Immature natural killer cell (primary cell): ENCODE measurements around the gene MYLK4. TPM values are rescaled to one million over a fixed set of nuclear protein-coding genes. Genes with fewer than 3 reads are reported as not detected.

Experiments used
- DNase-seq, 3 donors: peaks; one replicate each; pipeline ENCODE4 v3.0.0; 2022; ENCODE audit warnings: mixed read lengths in 1 of 3
- H3K27ac Mint-ChIP-seq, 6 donors: one replicate each; pipeline ENCODE4 v1.8.0; 2020; ENCODE audit warnings: mixed read lengths in 6 of 6, mild to moderate bottlenecking in 5 of 6, inconsistent platforms in 4 of 6, moderate library complexity in 3 of 6
- H3K27me3 Mint-ChIP-seq, 3 donors: one replicate each; pipeline ENCODE4 v1.8.0; 2020 to 2021; ENCODE audit warnings: low read depth in 3 of 3, mild to moderate bottlenecking in 3 of 3, mixed read lengths in 3 of 3, moderate library complexity in 3 of 3, inconsistent platforms in 1 of 3
- H3K36me3 Mint-ChIP-seq, 3 donors: one replicate each; pipeline ENCODE4 v1.8.0; 2020; ENCODE audit warnings: mixed read lengths in 3 of 3, inconsistent platforms in 2 of 3, mild to moderate bottlenecking in 2 of 3
- H3K4me1 Mint-ChIP-seq, 2 donors: one replicate each; pipeline ENCODE4 v1.8.0; 2020; ENCODE audit warnings: inconsistent platforms in 2 of 2, mild to moderate bottlenecking in 2 of 2, mixed read lengths in 2 of 2, moderate library complexity in 1 of 2
- H3K4me3 Mint-ChIP-seq, 5 donors: one replicate each; pipeline ENCODE4 v1.8.0; 2020; ENCODE audit warnings: mild to moderate bottlenecking in 5 of 5, mixed read lengths in 5 of 5, inconsistent platforms in 3 of 5, moderate library complexity in 3 of 5
- H3K9me3 Mint-ChIP-seq, 6 donors: one replicate each; pipeline ENCODE4 v1.8.0; 2020; ENCODE audit warnings: mild to moderate bottlenecking in 6 of 6, mixed read lengths in 6 of 6, inconsistent platforms in 4 of 6, moderate library complexity in 3 of 6
- polyA plus RNA-seq, 3 donors: library from polyadenylated mRNA; unstranded; fragments of 300-500 nt; fragmentation: Illumina TruSeq; gene quantifications; one replicate each; pipeline ENCODE4 v1.2.3, GENCODE V29; 2021

Gene MYLK4
- polyA plus RNA-seq, 3 donors from 2014 or later = 0.09 to 0.17 TPM; not detected in 1

DNA sequence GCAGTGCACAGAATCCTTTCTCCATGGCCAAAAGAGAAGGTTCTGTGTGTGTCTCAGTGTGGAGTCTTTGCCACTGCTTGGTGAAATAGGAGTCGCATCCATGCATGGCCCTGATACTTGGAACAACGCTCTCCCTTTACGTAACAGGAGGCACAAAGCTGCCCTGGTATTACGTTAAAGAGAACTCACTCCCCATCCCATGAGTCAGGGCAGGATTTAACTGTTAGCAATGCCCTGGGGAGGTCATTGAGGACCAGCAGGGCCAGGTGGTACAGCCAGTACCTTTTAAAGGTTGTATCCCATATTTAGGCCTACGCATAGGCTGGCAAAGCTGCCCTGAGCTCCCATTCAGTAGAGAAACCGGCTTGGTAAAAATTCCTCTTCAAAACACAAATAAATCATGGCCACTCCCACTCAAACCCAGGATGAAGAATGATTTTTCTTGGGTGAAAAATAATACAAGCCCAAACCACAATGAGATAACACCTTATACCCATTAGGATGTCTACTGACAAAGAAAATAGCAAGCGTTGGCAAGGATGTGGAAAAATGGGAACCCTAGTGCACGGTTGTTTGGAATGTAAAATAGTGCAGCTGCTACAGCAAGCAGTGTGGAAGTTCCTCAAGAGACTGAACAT, 37.1 kb downstream of the MYLK4 start:
- no peak overlapping the region for H3K27ac Mint-ChIP-seq
- H3K36me3 Mint-ChIP-seq = peaks cover 0 to 5% (median 3%) of the 10 kb centered on the region in 3 donors
- H3K4me1 Mint-ChIP-seq = no peaks in the 10 kb centered on the region
- peaks cover 0 to 8% (median 6%) of the 10 kb centered on the region in 6 donors for H3K9me3 Mint-ChIP-seq
- DNase-seq = no peak
- peaks cover 0 to 2% (median 0%) of the 10 kb centered on the region in 3 donors for H3K27me3 Mint-ChIP-seq
- no peak overlapping the region for H3K4me3 Mint-ChIP-seq

- no peak overlapping the region for H3K4me3 Mint-ChIP-seq
- no peak for DNase-seq
- H3K27ac Mint-ChIP-seq = no peak overlapping the region
- no peaks in the 10 kb centered on the region for H3K4me1 Mint-ChIP-seq
- H3K36me3 Mint-ChIP-seq = peaks cover 0 to 5% (median 3%) of the 10 kb centered on the region in 3 donors
- peaks cover 0 to 8% (median 6%) of the 10 kb centered on the region in 6 donors for H3K9me3 Mint-ChIP-seq
- peaks cover 0 to 2% (median 0%) of the 10 kb centered on the region in 3 donors for H3K27me3 Mint-ChIP-seq
Observed at GRCh38 chr6:2712102-2712501, 38.6 kb downstream of the MYLK4 start.

GRCh38 chr6:2710412-2710811, 40.3 kb downstream of the MYLK4 start:
- Mint-ChIP-seq H3K9me3 (peaks cover 0 to 8% (median 6%) of the 10 kb centered on the region in 6 donors), H3K27me3 (peaks cover 0 to 2% (median 2%) of the 10 kb centered on the region in 3 donors), H3K4me3 (no peak overlapping the region), H3K36me3 (peaks cover 0 to 5% (median 3%) of the 10 kb centered on the region in 3 donors), H3K27ac (no peak overlapping the region), H3K4me1 (no peaks in the 10 kb centered on the region)
- no peak for DNase-seq

- H3K36me3 Mint-ChIP-seq = peaks cover 3 to 5% (median 3%) of the 10 kb centered on the region in 3 donors
- H3K4me3 Mint-ChIP-seq = no peak overlapping the region
- H3K4me1 Mint-ChIP-seq = no peaks in the 10 kb centered on the region
- no peak for DNase-seq
- peaks cover 0 to 8% (median 6%) of the 10 kb centered on the region in 6 donors for H3K9me3 Mint-ChIP-seq
- H3K27ac Mint-ChIP-seq = no peak overlapping the region
- H3K27me3 Mint-ChIP-seq = peaks cover 0 to 4% (median 2%) of the 10 kb centered on the region in 3 donors
Observed at GRCh38 chr6:2708456-2708855, 42.3 kb downstream of the MYLK4 start.

DNA sequence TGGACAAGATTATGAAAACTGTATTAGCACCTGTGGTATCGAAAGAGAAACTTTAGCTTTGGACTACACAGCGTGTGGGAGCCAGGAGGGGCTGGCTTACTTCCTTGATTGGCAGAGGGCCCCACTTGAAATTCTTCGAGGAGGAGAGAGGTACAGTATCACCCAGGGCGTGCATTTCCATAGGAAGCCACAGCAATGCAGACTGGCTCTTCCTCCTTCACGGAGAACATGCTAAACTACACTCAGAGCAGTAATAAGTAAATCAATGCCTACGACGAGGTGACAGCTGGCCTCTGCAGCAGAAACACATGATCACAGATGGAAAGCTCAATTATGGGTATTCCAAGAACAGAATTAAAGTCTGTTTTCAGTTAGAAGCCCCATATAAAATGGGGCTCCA, 44.2 kb downstream of the MYLK4 start:
- Mint-ChIP-seq H3K4me1 (no peaks in the 10 kb centered on the region), H3K4me3 (no peak overlapping the region), H3K9me3 (peaks cover 0 to 8% (median 6%) of the 10 kb centered on the region in 6 donors), H3K27ac (no peak overlapping the region), H3K27me3 (peaks cover 0 to 2% (median 2%) of the 10 kb centered on the region in 3 donors), H3K36me3 (peaks cover 3 to 5% (median 3%) of the 10 kb centered on the region in 3 donors)
- DNase-seq = no peak

GRCh38 chr6:2705256-2705655, 45.5 kb downstream of the MYLK4 start:
- H3K27ac Mint-ChIP-seq = no peak overlapping the region
- no peak overlapping the region for H3K4me3 Mint-ChIP-seq
- peaks cover 0 to 3% (median 2%) of the 10 kb centered on the region in 3 donors for H3K36me3 Mint-ChIP-seq
- peaks cover 0 to 2% (median 2%) of the 10 kb centered on the region in 3 donors for H3K27me3 Mint-ChIP-seq
- H3K9me3 Mint-ChIP-seq = peaks cover 0 to 4% (median 2%) of the 10 kb centered on the region in 6 donors
- no peak for DNase-seq
- no peaks in the 10 kb centered on the region for H3K4me1 Mint-ChIP-seq

- Mint-ChIP-seq H3K4me1 (no peaks in the 10 kb centered on the region), H3K9me3 (no peaks in the 10 kb centered on the region), H3K4me3 (no peak overlapping the region), H3K27ac (no peak overlapping the region), H3K36me3 (no peaks in the 10 kb centered on the region), H3K27me3 (peaks cover 0 to 3% (median 0%) of the 10 kb centered on the region in 3 donors)
- no peak for DNase-seq
Observed at GRCh38 chr6:2697291-2697690, 53.4 kb downstream of the MYLK4 start.

DNA sequence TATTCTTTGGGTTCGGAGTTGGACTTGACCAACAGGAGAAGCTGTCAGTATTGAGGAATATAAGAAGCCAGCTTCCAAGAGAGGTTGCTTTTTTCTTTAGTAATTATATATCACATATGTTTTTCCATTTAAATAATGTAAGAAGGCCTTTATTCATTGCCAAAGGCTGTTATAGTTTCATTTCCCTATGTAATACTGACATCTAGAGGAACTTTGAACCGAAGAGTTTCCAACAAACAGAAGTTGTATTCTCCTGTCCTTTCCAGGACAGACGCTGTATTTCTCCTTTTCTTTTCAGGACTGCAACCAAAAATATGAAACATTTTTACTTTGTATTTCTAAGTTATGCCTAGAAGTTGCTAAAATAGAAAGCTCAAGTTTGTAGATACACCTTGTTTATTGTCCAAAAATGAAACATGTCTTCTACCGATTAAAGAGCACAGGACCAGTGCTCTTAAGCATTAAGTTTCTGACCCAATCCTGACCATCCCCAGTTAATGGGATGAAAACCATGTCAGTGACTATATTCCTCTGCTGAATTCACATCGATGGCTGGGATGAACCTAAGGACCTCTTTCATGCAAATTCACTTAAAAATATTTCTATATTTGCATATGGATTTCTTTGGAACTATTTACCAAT, 55.1 kb downstream of the MYLK4 start:
- peaks cover 0 to 3% (median 0%) of the 10 kb centered on the region in 3 donors for H3K27me3 Mint-ChIP-seq
- no peak overlapping the region for H3K27ac Mint-ChIP-seq

GRCh38 chr6:2693231-2693630, 57.5 kb downstream of the MYLK4 start:
- Mint-ChIP-seq H3K4me1 (no peaks in the 10 kb centered on the region), H3K9me3 (no peaks in the 10 kb centered on the region), H3K27me3 (peaks cover 0 to 3% (median 0%) of the 10 kb centered on the region in 3 donors), H3K27ac (no peak overlapping the region), H3K36me3 (no peaks in the 10 kb centered on the region), H3K4me3 (no peak overlapping the region)
- DNase-seq = no peak

More for the DNA sequence above, 55.1 kb downstream of the MYLK4 start:
- no peaks in the 10 kb centered on the region for H3K4me1 Mint-ChIP-seq
- no peak for DNase-seq
- no peak overlapping the region for H3K4me3 Mint-ChIP-seq
- no peaks in the 10 kb centered on the region for H3K9me3 Mint-ChIP-seq
- no peaks in the 10 kb centered on the region for H3K36me3 Mint-ChIP-seq

- H3K4me1 Mint-ChIP-seq = no peaks in the 10 kb centered on the region
- H3K4me3 Mint-ChIP-seq = no peak overlapping the region
- H3K36me3 Mint-ChIP-seq = peaks cover 0 to 3% (median 0%) of the 10 kb centered on the region in 3 donors
- no peak overlapping the region for H3K27ac Mint-ChIP-seq
- no peaks in the 10 kb centered on the region for H3K27me3 Mint-ChIP-seq
- no peaks in the 10 kb centered on the region for H3K9me3 Mint-ChIP-seq
- no peak for DNase-seq
Observed at GRCh38 chr6:2688401-2689064, 62.2 kb downstream of the MYLK4 start.

DNA sequence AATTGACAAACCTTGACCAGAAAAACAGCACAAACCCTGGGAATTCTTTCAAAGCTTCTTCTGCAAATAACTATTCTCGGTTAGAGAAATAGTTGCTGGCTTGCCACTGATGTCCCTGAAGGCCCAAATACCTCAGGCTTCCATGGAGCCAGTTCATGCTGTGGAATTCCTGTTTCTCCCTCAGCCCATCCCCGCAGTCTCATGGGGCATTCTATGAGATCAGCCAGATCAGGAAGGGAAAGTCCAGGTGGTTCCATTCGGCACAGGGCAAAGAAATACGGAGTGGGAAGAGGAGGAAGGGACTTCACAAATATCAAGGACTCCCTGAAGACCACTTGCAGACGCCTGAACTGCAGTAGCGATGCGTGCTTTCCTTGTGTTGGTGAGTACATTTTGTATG, 63.3 kb downstream of the MYLK4 start:
- no peaks in the 10 kb centered on the region for H3K27me3 Mint-ChIP-seq
- DNase-seq = no peak
- no peaks in the 10 kb centered on the region for H3K9me3 Mint-ChIP-seq
- H3K36me3 Mint-ChIP-seq = peaks cover 0 to 3% (median 0%) of the 10 kb centered on the region in 3 donors
- H3K4me1 Mint-ChIP-seq = no peaks in the 10 kb centered on the region
- no peak overlapping the region for H3K4me3 Mint-ChIP-seq
- H3K27ac Mint-ChIP-seq = no peak overlapping the region

- peaks cover 0 to 3% (median 0%) of the 10 kb centered on the region in 3 donors for H3K36me3 Mint-ChIP-seq
- no peak overlapping the region for H3K27ac Mint-ChIP-seq
- no peaks in the 10 kb centered on the region for H3K27me3 Mint-ChIP-seq
- no peak for DNase-seq
- no peak overlapping the region for H3K4me3 Mint-ChIP-seq
- H3K4me1 Mint-ChIP-seq = no peaks in the 10 kb centered on the region
- H3K9me3 Mint-ChIP-seq = no peaks in the 10 kb centered on the region
Observed at GRCh38 chr6:2686515-2686914, 64.2 kb downstream of the MYLK4 start.

- peaks cover 0 to 3% (median 0%) of the 10 kb centered on the region in 3 donors for H3K36me3 Mint-ChIP-seq
- no peaks in the 10 kb centered on the region for H3K4me1 Mint-ChIP-seq
- no peaks in the 10 kb centered on the region for H3K9me3 Mint-ChIP-seq
- no peak overlapping the region for H3K4me3 Mint-ChIP-seq
- H3K27me3 Mint-ChIP-seq = no peaks in the 10 kb centered on the region
- no peak overlapping the region for H3K27ac Mint-ChIP-seq
- DNase-seq = no peak
Observed at GRCh38 chr6:2684766-2685754, 65.7 kb downstream of the MYLK4 start.
